IMR-90 (cell line): ENCODE data around the gene TMEM132A. TPM values are rescaled to one million over a fixed set of nuclear protein-coding genes. Genes with fewer than 3 reads are reported as not detected.

Source experiments
- ATAC-seq: fragments of 200-7000 bp; cut with Tn5 transposase; 2 replicates; pipeline ENCODE4 v1.9.1; 2020; ENCODE audit warnings: low read depth, mild to moderate bottlenecking, moderate library complexity
- BruUV-seq: library from RNA; stranded (reverse); fragments of 400-500 nt; replicated peaks from 2 replicates; lab custom pipeline; 2021; lab: Mats Ljungman, UMichigan
- CTCF ChIA-PET: fragments of 300-600 bp; formaldehyde crosslinking; extraction: SDS; loops from one replicate; lab custom pipeline; 2021; ENCODE audit warnings: antibody characterized with exemption; lab: Yijun Ruan, JAX
- POLR2A ChIA-PET: fragments of 300-600 bp; sonication (Branson Sonifier 250); formaldehyde crosslinking; loops from one replicate; lab custom pipeline; 2022; ENCODE audit warnings: antibody characterized with exemption; ENCODE audit not compliant: unreplicated experiment; lab: Charles Lee
- DNase-seq: peaks from one replicate; pipeline ENCODE4 v3.0.0; 2013
- H2AFZ ChIP-seq: replicated peaks from 2 replicates; pipeline ENCODE3; 2013; ENCODE audit warnings: low read length, mild to moderate bottlenecking; ENCODE audit not compliant: poor library complexity
- H2AK5ac ChIP-seq: 2 replicates; pipeline ENCODE4 v1.6.1; 2013; ENCODE audit warnings: low read depth, low read length, inconsistent platforms
- H2AK9ac ChIP-seq: replicated peaks from 2 replicates; pipeline ENCODE3; 2013; ENCODE audit warnings: mild to moderate bottlenecking, low read depth, low read length, moderate library complexity; ENCODE audit not compliant: poor library complexity
- H2BK120ac ChIP-seq: 2 replicates; pipeline ENCODE4 v1.6.1; 2013; ENCODE audit warnings: low read depth, low read length, inconsistent platforms
- H2BK15ac ChIP-seq: 3 replicates; pipeline ENCODE4 v1.6.1; 2013; ENCODE audit warnings: low read depth, low read length, inconsistent platforms
- H2BK20ac ChIP-seq: 2 replicates; pipeline ENCODE4 v1.6.1; 2013; ENCODE audit warnings: low read depth, mild to moderate bottlenecking, inconsistent platforms, low read length, moderate library complexity
- H2BK5ac ChIP-seq: 2 replicates; pipeline ENCODE4 v1.6.1; 2013; ENCODE audit warnings: mild to moderate bottlenecking, low read depth, low read length, inconsistent platforms; ENCODE audit not compliant: poor library complexity, severe bottlenecking
- H3K14ac ChIP-seq: replicated peaks from 2 replicates; pipeline ENCODE4 v1.6.1; 2013; ENCODE audit warnings: low read depth, low read length, inconsistent platforms
- H3K18ac ChIP-seq: 2 replicates; pipeline ENCODE4 v1.6.1; 2013; ENCODE audit warnings: low read depth, low read length, control low read depth
- H3K23ac ChIP-seq: 2 replicates; pipeline ENCODE4 v1.6.1; 2013; ENCODE audit warnings: low read depth, low read length, inconsistent platforms
- H3K27ac ChIP-seq: 2 replicates; pipeline ENCODE4 v1.5.1; 2013; ENCODE audit warnings: mild to moderate bottlenecking, control low read depth, low read length; ENCODE audit not compliant: insufficient read depth
- H3K27me3 ChIP-seq: 2 replicates; pipeline ENCODE4 v1.6.1; 2013; ENCODE audit warnings: low read length; ENCODE audit not compliant: control insufficient read depth, insufficient read depth
- H3K36me3 ChIP-seq: 2 replicates; pipeline ENCODE4 v1.6.1; 2013; ENCODE audit warnings: low read length, mixed read lengths; ENCODE audit not compliant: control insufficient read depth, insufficient read depth
- H3K4ac ChIP-seq: 2 replicates; pipeline ENCODE4 v1.6.1; 2013; ENCODE audit warnings: low read depth, low read length, inconsistent platforms
- H3K4me1 ChIP-seq: 2 replicates; pipeline ENCODE4 v1.6.1; 2013; ENCODE audit warnings: low read length, mixed read lengths; ENCODE audit not compliant: control insufficient read depth, insufficient read depth
- H3K4me2 ChIP-seq: 2 replicates; pipeline ENCODE4 v1.6.1; 2013; ENCODE audit warnings: low read depth, mild to moderate bottlenecking, control low read depth, low read length, moderate library complexity
- H3K4me3 ChIP-seq: 2 replicates; pipeline ENCODE4 v1.5.1; 2013; ENCODE audit warnings: low read depth, mild to moderate bottlenecking, control low read depth, low read length, moderate library complexity; ENCODE audit not compliant: insufficient read depth
- H3K56ac ChIP-seq: 2 replicates; pipeline ENCODE4 v1.6.1; 2013; ENCODE audit warnings: low read length, inconsistent platforms; ENCODE audit not compliant: insufficient read depth; ENCODE audit errors: extremely low read depth
- H3K79me1 ChIP-seq, 2 experiments: 2 replicates each; pipeline ENCODE4 v1.6.1; 2013; ENCODE audit warnings: low read length in 2 of 2, inconsistent platforms in 1 of 2, low read depth in 1 of 2
- H3K9ac ChIP-seq: 2 replicates; pipeline ENCODE4 v1.6.1; 2013; ENCODE audit warnings: low read depth, low read length, control low read depth
- H3K9me1 ChIP-seq: 2 replicates; pipeline ENCODE4 v1.6.1; 2013; ENCODE audit warnings: low read length, inconsistent platforms; ENCODE audit not compliant: insufficient read depth
- H3K9me3 ChIP-seq: 2 replicates; pipeline ENCODE4 v1.6.1; 2013; ENCODE audit warnings: low read length; ENCODE audit not compliant: control insufficient read depth, insufficient read depth
- H4K20me1 ChIP-seq: 2 replicates; pipeline ENCODE4 v1.6.1; 2013; ENCODE audit warnings: low read length, inconsistent platforms; ENCODE audit not compliant: insufficient read depth
- H4K5ac ChIP-seq: 2 replicates; pipeline ENCODE4 v1.6.1; 2013; ENCODE audit warnings: mild to moderate bottlenecking, low read depth, low read length, control low read depth
- H4K8ac ChIP-seq, 2 experiments: 2 replicates each; pipeline ENCODE4 v1.6.1; 2013; ENCODE audit warnings: low read depth in 2 of 2, low read length in 2 of 2, control low read depth in 1 of 2, inconsistent platforms in 1 of 2
- H4K91ac ChIP-seq: 2 replicates; pipeline ENCODE4 v1.6.1; 2013; ENCODE audit warnings: low read depth, low read length, inconsistent platforms; ENCODE audit not compliant: insufficient read depth
- MAFK ChIP-seq: IDR thresholded peaks from 2 replicates; pipeline ENCODE4 v1.6.1; 2012; ENCODE audit warnings: low read depth, low read length, improper control_type of control experiment
- WGBS, 2 experiments: methylation state at CpG; one replicate each; pipeline versions ENCODE4 v1.1.5 to v1.1.7; 2013; ENCODE audit warnings: missing lambda C conversion rate in 2 of 2; ENCODE audit not compliant: insufficient read length in 1 of 2; ENCODE audit errors: extremely low coverage in 2 of 2; 5-methylcytosine and 5-hydroxymethylcytosine counted together
- dilution Hi-C: fragments of 300-500 bp; cut with HindIII; formaldehyde crosslinking; loops from one replicate; pipeline ENCODE4 v1.14.3; 2018; ENCODE audit warnings: low sequenced_read_pairs; ENCODE audit not compliant: unreplicated experiment
- in situ Hi-C: fragments of 300-500 bp; cut with MboI; formaldehyde crosslinking; loops from 3 replicates; pipeline ENCODE4 v1.14.3; 2019; ENCODE audit warnings: low sequenced_read_pairs, inconsistent platforms, mixed read lengths
- intact Hi-C: fragments of 100-400 bp; cut with micrococcal nuclease; formaldehyde crosslinking; loops from 2 replicates; pipeline ENCODE4 v1.10.0; 2022
- polyA plus RNA-seq, 3 experiments: library from polyadenylated mRNA; depleted of rRNA; stranded (reverse); fragments of >200 nt; gene quantifications; 2 replicates each; pipeline ENCODE4 v1.2.3, GENCODE V29; 2012; ENCODE audit warnings: low replicate concordance in 1 of 3
- total RNA-seq: library from RNA; depleted of rRNA; stranded (reverse); fragments of >200 nt; gene quantifications from 2 replicates; pipeline ENCODE4 v1.2.3, GENCODE V29; 2012

Gene TMEM132A
- total and polyA plus RNA-seq, 2 of the 4 experiments (the other 2 are of a cell fraction), result 7.7 to 64.2 TPM

- ChIA-PET POLR2A (no interaction called here), CTCF (no interaction called here)
- Histone ChIP-seq H3K27ac (no peak overlapping the region), H3K9ac (no peak overlapping the region), H3K18ac (no peak overlapping the region), H2AK9ac (no peak overlapping the region), H3K14ac (no peak overlapping the region), H3K27me3 (no peaks in the 10 kb centered on the region), H3K79me1 (peaks cover 23 to 58% of the 10 kb centered on the region in 2 experiments), H4K91ac (no peak overlapping the region), H3K9me1 (peaks cover 18% of the 10 kb centered on the region), H3K4me2 (no peak overlapping the region), H3K36me3 (peaks cover 19% of the 10 kb centered on the region), H4K8ac (no peak overlapping the region), H2BK5ac (no peak overlapping the region), H3K4me3 (no peak overlapping the region), H2BK15ac (no peak overlapping the region), H3K4me1 (peaks cover 7% of the 10 kb centered on the region), H4K5ac (no peak overlapping the region), H3K4ac (no peak overlapping the region), H2AFZ (peak overlapping the region; percentile 34), H2BK20ac (no peak overlapping the region), H3K23ac (peak overlapping the region; percentile 52; the same call in 1 of the 2 replicates), H2AK5ac (no peak overlapping the region), H3K9me3 (no peaks in the 10 kb centered on the region), H3K56ac (no peak overlapping the region), H2BK120ac (no peak overlapping the region), H4K20me1 (peaks cover 14% of the 10 kb centered on the region; the same call in 1 of the 2 replicates)
- no TSS peak for BruUV-seq
- ATAC-seq (no peak), DNase-seq (no peak)
- no peak for TF ChIP-seq MAFK
- in situ Hi-C loops, result loop anchor here (25.0 kb wide), 1 partner anchor 1329 kb away; no protein-coding TSS in a partner anchor
- dilution Hi-C loops, result no loop called here
- WGBS, 2 experiments, result 100% methylated on average over 1 of the region's 3 CpGs; no CpG with 5 or more reads in 1 of the 2 experiments
- intact Hi-C loops, result no loop called here
Observed at GRCh38 chr11:60916669-60917206, 7.5 kb upstream of the TMEM132A start.
